ENCODE data around the gene EFHD1. TPM values are rescaled to one million over a fixed set of nuclear protein-coding genes. Genes with fewer than 3 reads are reported as not detected.
A peak's percentile ranks its signal among the peaks of the same experiment; 100 is the strongest.
"Not testable (repeated sequence)": the region's sequence is repeated elsewhere in the genome, so short reads cannot be mapped to it uniquely, and the experiment has no call there.

EFHD1 gene
- total RNA-seq, 6 experiments from 2014 or later, result 2.0 to 3.4 (median 2.9) TPM

GRCh38 chr2:232629129-232629475 lies 4.3 kb upstream of the EFHD1 start:
- TF ChIP-seq CTCF (IDR thresholded peaks at IDR 0.05), result no peak

GRCh38 chr2:232632229-232632903 lies 1.0 kb upstream of the EFHD1 start:
- Mint-ChIP-seq H3K27ac (no peak overlapping the region), H3K4me3 (peak overlapping the region; percentile 65)

More at GRCh38 chr2:232629129-232629475, 4.3 kb upstream of the EFHD1 start:
- H3K4me1 Mint-ChIP-seq (ENCODE audit: low read depth), result peaks cover 11% of the 10 kb centered on the region
- H3K36me3 Mint-ChIP-seq (ENCODE audit: low read depth), result no peaks in the 10 kb centered on the region
- no peaks in the 10 kb centered on the region for H3K9me3 Mint-ChIP-seq
- no peak for DNase-seq
- peaks cover 14% of the 10 kb centered on the region for H3K27me3 Mint-ChIP-seq (ENCODE audit: insufficient read depth)
- H3K27ac Mint-ChIP-seq, result no peak overlapping the region
- H3K4me3 Mint-ChIP-seq, result no peak overlapping the region

DNA sequence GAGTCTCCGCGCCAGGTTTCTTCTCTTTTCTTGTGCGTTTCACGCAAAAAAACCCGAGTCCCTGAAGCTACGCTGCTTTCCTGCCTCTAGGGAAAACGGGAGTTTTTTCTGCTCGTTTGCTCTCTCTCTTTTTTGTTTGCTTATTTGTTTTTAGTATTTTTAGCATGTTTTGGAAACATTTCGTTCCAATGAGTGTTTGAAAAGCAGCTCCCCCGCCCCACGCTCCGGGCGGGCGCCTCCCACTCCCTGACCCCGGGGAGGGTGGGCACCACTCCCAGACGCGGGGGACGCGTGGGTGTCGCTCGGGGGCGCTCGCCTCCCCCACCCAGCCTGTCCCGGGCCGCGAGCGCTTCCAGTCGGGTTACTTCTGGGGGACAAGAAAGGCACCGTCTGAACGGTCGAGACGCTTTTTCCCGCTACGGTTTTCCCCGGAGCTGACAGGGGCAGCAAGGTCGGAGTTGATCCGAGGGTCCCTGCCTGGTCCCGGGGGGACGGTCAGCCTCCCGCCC lies 446 bp upstream of the EFHD1 start:
- no peak for TF ChIP-seq CTCF (IDR thresholded peaks at IDR 0.05)
- Mint-ChIP-seq H3K36me3 (ENCODE audit: low read depth) (no peaks in the 10 kb centered on the region), H3K27me3 (ENCODE audit: insufficient read depth) (peaks cover 38% of the 10 kb centered on the region), H3K4me3 (peak overlapping the region; percentile 65), H3K4me1 (ENCODE audit: low read depth) (peaks cover 13% of the 10 kb centered on the region), H3K27ac (no peak overlapping the region), H3K9me3 (no peaks in the 10 kb centered on the region)
- DNase-seq, result no peak

More at GRCh38 chr2:232632229-232632903, 1.0 kb upstream of the EFHD1 start:
- Mint-ChIP-seq H3K36me3 (ENCODE audit: low read depth) (no peaks in the 10 kb centered on the region), H3K27me3 (ENCODE audit: insufficient read depth) (peaks cover 34% of the 10 kb centered on the region), H3K4me1 (ENCODE audit: low read depth) (peaks cover 13% of the 10 kb centered on the region), H3K9me3 (no peaks in the 10 kb centered on the region)
- no peak for TF ChIP-seq CTCF (IDR thresholded peaks at IDR 0.05)
- no peak for DNase-seq

DNA sequence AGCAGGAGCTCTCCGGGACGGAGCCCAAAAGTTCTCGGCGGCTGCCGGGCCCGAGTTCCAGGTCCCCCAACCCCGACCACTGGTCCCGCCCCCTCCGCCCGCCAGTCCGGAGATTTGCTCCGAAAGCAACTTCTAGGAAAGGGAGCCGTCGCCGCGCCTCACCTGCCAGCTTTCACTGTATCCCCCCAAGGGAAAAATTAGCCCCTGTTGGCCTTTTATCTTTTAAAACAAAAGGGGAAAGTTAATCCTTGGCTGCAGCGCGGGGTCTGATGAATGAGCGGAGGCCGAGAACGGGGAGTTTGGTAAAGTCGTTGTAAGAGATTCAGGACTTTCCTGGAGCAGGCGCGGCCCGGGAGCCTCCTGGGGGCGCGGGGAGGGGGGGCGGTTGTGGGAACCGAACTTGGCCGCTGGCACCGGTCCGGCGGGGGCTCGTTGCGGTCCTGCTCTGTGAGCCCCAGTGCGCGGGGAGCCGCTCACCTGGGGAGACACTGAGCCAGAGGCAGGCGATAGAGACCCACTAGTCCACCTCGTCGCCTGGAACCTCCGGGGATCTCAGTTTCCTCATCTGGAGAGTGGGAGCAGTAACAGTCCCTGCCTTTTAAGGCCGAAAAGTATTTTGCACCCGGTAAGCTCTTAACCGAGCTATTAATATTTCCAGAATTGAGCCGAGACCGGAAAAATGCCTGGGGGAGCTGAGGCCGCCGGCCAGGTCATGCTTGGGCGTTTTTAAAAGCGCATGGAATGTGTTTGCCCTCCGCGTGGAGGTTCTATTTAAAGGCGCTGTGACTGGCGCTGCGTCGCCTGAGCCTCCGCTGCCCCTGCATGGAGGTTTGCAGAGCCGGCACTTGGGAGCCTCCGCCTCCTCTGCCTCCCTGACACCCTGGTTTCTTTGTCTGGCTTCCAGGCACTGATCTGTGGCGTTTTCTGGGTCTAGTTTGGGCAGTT lies 1.1 kb downstream of the EFHD1 start:
- no peak for DNase-seq
- Mint-ChIP-seq H3K36me3 (ENCODE audit: low read depth) (no peaks in the 10 kb centered on the region), H3K4me1 (ENCODE audit: low read depth) (peaks cover 13% of the 10 kb centered on the region), H3K9me3 (no peaks in the 10 kb centered on the region), H3K27ac (no peak overlapping the region; the same call in 1 of the 2 replicates), H3K4me3 (peak overlapping the region; percentile 65), H3K27me3 (ENCODE audit: insufficient read depth) (peaks cover 50% of the 10 kb centered on the region)
- no peak for TF ChIP-seq CTCF (IDR thresholded peaks at IDR 0.05)

DNA sequence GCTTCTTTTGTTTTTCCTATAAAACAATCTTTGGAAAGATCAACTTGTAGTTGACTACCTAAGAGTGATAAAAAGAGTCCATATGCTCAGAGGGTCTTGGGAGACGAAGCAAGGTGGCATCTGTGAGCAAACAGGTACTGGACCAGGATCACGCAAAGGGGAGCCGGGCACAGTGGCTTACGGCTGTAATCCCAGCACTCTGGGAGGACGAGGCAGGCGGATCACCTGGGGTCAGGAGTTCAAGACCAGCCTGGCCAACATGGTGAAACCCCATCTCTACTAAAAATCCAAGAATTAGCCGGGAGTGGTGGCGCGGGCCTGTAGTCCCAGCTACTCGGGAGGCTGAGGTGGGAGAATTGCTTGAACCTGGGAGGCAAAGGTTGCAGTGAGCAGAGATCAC lies 2.0 kb downstream of the EFHD1 start:
- not testable (repeated sequence) for H3K27ac Mint-ChIP-seq; H3K9me3 Mint-ChIP-seq; DNase-seq; H3K4me3 Mint-ChIP-seq; H3K36me3 Mint-ChIP-seq (ENCODE audit: low read depth)
- Mint-ChIP-seq H3K27me3 (ENCODE audit: insufficient read depth) (peaks cover 56% of the 10 kb centered on the region), H3K4me1 (ENCODE audit: low read depth) (peaks cover 13% of the 10 kb centered on the region)

DNA sequence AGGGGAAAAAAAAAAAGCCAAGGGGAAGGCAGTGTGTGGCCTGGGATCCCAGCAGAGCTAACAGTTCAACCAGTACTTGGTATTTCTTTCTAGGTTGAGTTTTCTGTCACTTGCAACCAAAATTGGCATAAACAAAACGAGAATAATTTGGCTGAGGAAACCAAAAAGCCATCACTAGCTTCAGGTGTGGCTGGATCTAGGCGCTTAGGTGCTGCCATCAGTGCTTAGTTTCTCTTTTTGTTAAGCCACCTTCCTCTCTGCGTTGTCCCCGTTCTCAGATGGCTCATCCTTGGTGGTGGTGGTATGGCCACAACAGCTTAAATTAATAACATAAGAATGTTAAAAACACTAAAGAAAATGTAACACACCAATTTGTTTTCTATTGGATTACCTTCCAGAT lies 2.4 kb downstream of the EFHD1 start:
- H3K27me3 Mint-ChIP-seq (ENCODE audit: insufficient read depth), result peaks cover 60% of the 10 kb centered on the region
- peaks cover 13% of the 10 kb centered on the region for H3K4me1 Mint-ChIP-seq (ENCODE audit: low read depth)
- no peak for TF ChIP-seq CTCF (IDR thresholded peaks at IDR 0.05)
- H3K4me3 Mint-ChIP-seq, result no peak overlapping the region
- H3K36me3 Mint-ChIP-seq (ENCODE audit: low read depth), result no peaks in the 10 kb centered on the region
- no peak for DNase-seq
- H3K27ac Mint-ChIP-seq, result no peak overlapping the region
- H3K9me3 Mint-ChIP-seq, result no peaks in the 10 kb centered on the region

Measured in HFFc6 (cell line).